OCI-LY7 (cell line): ENCODE data around the gene PRRX1.

Experiments used
- CTCF ChIP-seq: fragments of 200-600 bp; sonication (generic); conservative IDR thresholded peaks from 2 replicates; pipeline ENCODE4 v1.5.1; 2014; ENCODE audit warnings: mild to moderate bottlenecking, antibody characterized with exemption, low read length, moderate library complexity, mixed read lengths
- EZH2phosphoT487 ChIP-seq: fragments of 200-600 bp; sonication (generic); IDR thresholded peaks from 2 replicates; pipeline ENCODE4 v1.6.1; 2018; ENCODE audit warnings: low read depth, borderline replicate concordance, mild to moderate bottlenecking, mixed run types, antibody characterized with exemption, low read length, moderate library complexity, mixed read lengths

GRCh38 chr1:170668209-170669106 lies 4.5 kb downstream of the PRRX1 start:
- TF ChIP-seq CTCF = no peak
- no peak for TF ChIP-seq EZH2phosphoT487
